Measurements from ENCODE around the gene CLASP1.

DNA sequence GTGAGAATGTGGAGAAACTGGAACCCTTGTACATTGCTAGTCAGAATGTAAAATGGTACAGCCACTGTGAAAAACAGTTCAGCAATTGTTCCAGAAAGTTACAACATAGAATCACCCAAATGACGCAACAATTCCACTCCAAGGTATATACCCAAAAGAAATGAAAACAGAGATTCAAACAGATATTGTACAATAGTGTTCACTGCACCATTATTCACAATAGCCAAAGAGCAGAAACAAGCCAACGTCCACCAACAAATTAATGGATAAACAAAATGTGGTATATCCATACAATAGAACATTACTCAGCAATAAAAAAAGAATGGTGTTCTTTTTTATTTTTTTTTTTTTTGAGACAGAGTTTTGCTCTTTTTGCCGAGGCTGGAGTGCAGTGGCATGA is 10.9 kb downstream of the CLASP1 start:
- TF ChIP-seq, protein P1, sequence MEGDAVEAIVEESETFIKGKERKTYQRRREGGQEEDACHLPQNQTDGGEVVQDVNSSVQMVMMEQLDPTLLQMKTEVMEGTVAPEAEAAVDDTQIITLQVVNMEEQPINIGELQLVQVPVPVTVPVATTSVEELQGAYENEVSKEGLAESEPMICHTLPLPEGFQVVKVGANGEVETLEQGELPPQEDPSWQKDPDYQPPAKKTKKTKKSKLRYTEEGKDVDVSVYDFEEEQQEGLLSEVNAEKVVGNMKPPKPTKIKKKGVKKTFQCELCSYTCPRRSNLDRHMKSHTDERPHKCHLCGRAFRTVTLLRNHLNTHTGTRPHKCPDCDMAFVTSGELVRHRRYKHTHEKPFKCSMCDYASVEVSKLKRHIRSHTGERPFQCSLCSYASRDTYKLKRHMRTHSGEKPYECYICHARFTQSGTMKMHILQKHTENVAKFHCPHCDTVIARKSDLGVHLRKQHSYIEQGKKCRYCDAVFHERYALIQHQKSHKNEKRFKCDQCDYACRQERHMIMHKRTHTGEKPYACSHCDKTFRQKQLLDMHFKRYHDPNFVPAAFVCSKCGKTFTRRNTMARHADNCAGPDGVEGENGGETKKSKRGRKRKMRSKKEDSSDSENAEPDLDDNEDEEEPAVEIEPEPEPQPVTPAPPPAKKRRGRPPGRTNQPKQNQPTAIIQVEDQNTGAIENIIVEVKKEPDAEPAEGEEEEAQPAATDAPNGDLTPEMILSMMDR (IDR thresholded peaks at IDR 0.05), result no peak
- TF ChIP-seq POLR2A (IDR thresholded peaks at IDR 0.05), result no peak
